GM12878 (cell line): Measurements from ENCODE around the gene C15orf61. TPM values are rescaled to one million over a fixed set of nuclear protein-coding genes. Genes with fewer than 3 reads are reported as not detected.
A peak's percentile ranks its signal among the peaks of the same experiment; 100 is the strongest.

ENCODE experiments used
- ASH2L ChIP-seq: fragments of 300-600, 200-600 bp; sonication (generic); IDR thresholded peaks from 2 replicates; pipeline ENCODE4 v1.6.1; 2017; ENCODE audit warnings: low read depth, mild to moderate bottlenecking, borderline replicate concordance
- ATF7 ChIP-seq: fragments of 450-650 bp; IDR thresholded peaks from 2 replicates; pipeline ENCODE4 v1.6.1; 2016; ENCODE audit warnings: low read depth, mild to moderate bottlenecking
- BCL11A ChIP-seq: IDR thresholded peaks from 2 replicates; pipeline ENCODE4 v1.6.1; 2011; ENCODE audit warnings: low read depth, low read length
- CREM ChIP-seq: IDR thresholded peaks from 2 replicates; pipeline ENCODE4 v1.6.1; 2014; ENCODE audit warnings: antibody characterized with exemption, low read depth
- E2F4 ChIP-seq: IDR thresholded peaks from 2 replicates; pipeline ENCODE4 v1.6.1; 2012; ENCODE audit warnings: low read depth, low read length, improper control_type of control experiment
- EGR1 ChIP-seq, 2 experiments: IDR thresholded peaks; 1 replicate in 1 of 2; 2 replicates in 1 of 2; pipeline ENCODE4 v1.6.1; 2011 to 2012; ENCODE audit warnings: low read depth in 2 of 2, low read length in 2 of 2, borderline replicate concordance in 1 of 2, mild to moderate bottlenecking in 1 of 2, moderate library complexity in 1 of 2
- EP300 ChIP-seq, 2 experiments: fragments of 150-350 bp in 1 of 2; IDR thresholded peaks; 2 replicates each; pipeline ENCODE4 v1.6.1; 2011 to 2012; ENCODE audit warnings: low read depth in 2 of 2, low read length in 2 of 2, borderline replicate concordance in 1 of 2, improper control_type of control experiment in 1 of 2, inconsistent platforms in 1 of 2; ENCODE audit not compliant: control insufficient read depth in 1 of 2
- ESRRA ChIP-seq: IDR thresholded peaks from 2 replicates; pipeline ENCODE4 v1.6.1; 2012; ENCODE audit warnings: mild to moderate bottlenecking, low read length, improper control_type of control experiment
- LARP7 ChIP-seq: fragments of 450-650 bp; IDR thresholded peaks from 2 replicates; pipeline ENCODE4 v1.6.1; 2017; ENCODE audit warnings: mild to moderate bottlenecking
- RUNX3 ChIP-seq: IDR thresholded peaks from 2 replicates; pipeline ENCODE4 v1.6.1; 2012; ENCODE audit warnings: low read length, inconsistent platforms
- SKIL ChIP-seq: fragments of 450-650 bp; IDR thresholded peaks from 2 replicates; pipeline ENCODE4 v1.6.1; 2017; ENCODE audit warnings: mild to moderate bottlenecking, low read depth, inconsistent platforms; ENCODE audit not compliant: poor library complexity, severe bottlenecking
- SREBF2 ChIP-seq: IDR thresholded peaks from 2 replicates; pipeline ENCODE4 v1.6.1; 2012; ENCODE audit warnings: mild to moderate bottlenecking, low read length
- ZNF24 ChIP-seq: fragments of 450-650 bp; IDR thresholded peaks from 2 replicates; pipeline ENCODE4 v1.6.1; 2017; ENCODE audit warnings: antibody characterized with exemption, mild to moderate bottlenecking
- ZNF274 ChIP-seq: IDR thresholded peaks from one replicate; pipeline ENCODE4 v1.8.0; 2011; ENCODE audit not compliant: insufficient read length, insufficient read depth
- ZNF384 ChIP-seq: IDR thresholded peaks from 2 replicates; pipeline ENCODE4 v1.6.1; 2012; ENCODE audit warnings: low read depth, mild to moderate bottlenecking, low read length, improper control_type of control experiment, borderline replicate concordance
- ZNF592 ChIP-seq: fragments of 450-650 bp; IDR thresholded peaks from 2 replicates; pipeline ENCODE4 v1.6.1; 2017; ENCODE audit warnings: mild to moderate bottlenecking, moderate library complexity
- ZSCAN29 ChIP-seq: fragments of 450-650 bp; IDR thresholded peaks from 2 replicates; pipeline ENCODE4 v1.6.1; 2017; ENCODE audit warnings: mild to moderate bottlenecking, moderate library complexity
- ZZZ3 ChIP-seq: IDR thresholded peaks from 2 replicates; pipeline ENCODE4 v1.6.1; 2011; ENCODE audit warnings: low read depth; ENCODE audit not compliant: control insufficient read depth, insufficient read length
- polyA plus RNA-seq, 11 experiments: library from polyadenylated mRNA; depleted of rRNA in 4 of 11; unstranded in 6 of 11; stranded (reverse) in 5 of 11; fragments of >200 nt; fragmentation: Nextera tagmentation in 4 of 11; fragmentation: Illumina TruSeq in 1 of 11; extraction: Ambion mirVana in 4 of 11; extraction: Trizol in 1 of 11; gene quantifications; 1 replicate in 1 of 11; 2 replicates in 10 of 11; pipeline versions ENCODE4 v1.2.1 to v1.2.3, GENCODE V29; 2011 to 2016; ENCODE audit warnings: inconsistent platforms in 2 of 11, missing spikeins in 2 of 11, low read depth in 1 of 11
- total RNA-seq, 4 experiments: library from RNA; depleted of rRNA in 3 of 4; stranded (reverse); fragments of >200 nt in 3 of 4; fragmentation: Illumina TruSeq in 1 of 4; extraction: Trizol in 1 of 4; gene quantifications; 2 replicates each; pipeline versions ENCODE4 v1.2.1 to v1.2.3, GENCODE V29; 2013 to 2021

C15orf61 gene
- total and polyA plus RNA-seq, 10 of the 15 experiments (the other 5 are each of a cell fraction or from before 2014, with no cell fraction given) = 1.4 to 8.7 (median 4.3) TPM

DNA sequence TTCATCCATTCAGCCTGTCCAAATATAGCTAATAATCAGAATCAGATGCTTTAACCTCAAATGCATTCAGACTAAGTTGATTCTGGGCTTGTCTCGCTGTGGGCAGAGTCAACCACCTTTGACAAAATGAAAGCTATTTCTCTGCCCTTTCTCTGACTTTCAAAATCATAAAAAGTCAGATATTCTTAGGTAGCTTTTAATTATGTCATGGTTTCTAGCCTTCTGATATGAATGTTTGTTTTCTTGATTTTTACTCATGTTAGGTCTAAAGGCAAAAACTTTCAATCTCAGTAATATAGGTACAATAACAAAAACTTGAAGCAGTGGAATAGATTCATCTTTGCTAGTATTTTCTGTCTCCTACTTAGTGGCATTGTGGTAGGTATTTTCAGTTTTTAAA, 25.3 kb upstream of the C15orf61 start (continued):
- no peak for TF ChIP-seq CREM
- no peak for TF ChIP-seq BCL11A
- TF ChIP-seq ZSCAN29 = no peak
- TF ChIP-seq ZNF274 = no peak
- no peak for TF ChIP-seq ESRRA
- TF ChIP-seq EP300 (IDR thresholded peaks at IDR 0.05; ENCODE audit: borderline replicate concordance in 1 of 2, control insufficient read depth in 1 of 2, low read depth in 2 of 2, low read length in 2 of 2) = no peak
- TF ChIP-seq SKIL = peak; percentile 18
- no peak for TF ChIP-seq ZNF24
- no peak for TF ChIP-seq SREBF2
- TF ChIP-seq ZZZ3 = no peak
- peak; percentile 37; the same call in 1 of the 2 replicates for TF ChIP-seq RUNX3
- no peak for TF ChIP-seq ZNF384
- TF ChIP-seq E2F4 = no peak
- TF ChIP-seq ATF7 = peak; percentile 30; the same call in 1 of the 2 replicates
- TF ChIP-seq ZNF592 = no peak
- no peak for TF ChIP-seq ASH2L
- no peak for TF ChIP-seq EGR1 (IDR thresholded peaks at IDR 0.05; ENCODE audit: borderline replicate concordance in 1 of 2, low read depth in 2 of 2, low read length in 2 of 2)
- TF ChIP-seq LARP7 = no peak
